Astrocyte of the hippocampus (primary cell): Measurements from ENCODE around the gene CARTPT.

Source experiments
- DNase-seq: peaks from one replicate; pipeline ENCODE4 v3.0.0; 2011; ENCODE audit warnings: low read depth, low spot score

CARTPT gene

DNA sequence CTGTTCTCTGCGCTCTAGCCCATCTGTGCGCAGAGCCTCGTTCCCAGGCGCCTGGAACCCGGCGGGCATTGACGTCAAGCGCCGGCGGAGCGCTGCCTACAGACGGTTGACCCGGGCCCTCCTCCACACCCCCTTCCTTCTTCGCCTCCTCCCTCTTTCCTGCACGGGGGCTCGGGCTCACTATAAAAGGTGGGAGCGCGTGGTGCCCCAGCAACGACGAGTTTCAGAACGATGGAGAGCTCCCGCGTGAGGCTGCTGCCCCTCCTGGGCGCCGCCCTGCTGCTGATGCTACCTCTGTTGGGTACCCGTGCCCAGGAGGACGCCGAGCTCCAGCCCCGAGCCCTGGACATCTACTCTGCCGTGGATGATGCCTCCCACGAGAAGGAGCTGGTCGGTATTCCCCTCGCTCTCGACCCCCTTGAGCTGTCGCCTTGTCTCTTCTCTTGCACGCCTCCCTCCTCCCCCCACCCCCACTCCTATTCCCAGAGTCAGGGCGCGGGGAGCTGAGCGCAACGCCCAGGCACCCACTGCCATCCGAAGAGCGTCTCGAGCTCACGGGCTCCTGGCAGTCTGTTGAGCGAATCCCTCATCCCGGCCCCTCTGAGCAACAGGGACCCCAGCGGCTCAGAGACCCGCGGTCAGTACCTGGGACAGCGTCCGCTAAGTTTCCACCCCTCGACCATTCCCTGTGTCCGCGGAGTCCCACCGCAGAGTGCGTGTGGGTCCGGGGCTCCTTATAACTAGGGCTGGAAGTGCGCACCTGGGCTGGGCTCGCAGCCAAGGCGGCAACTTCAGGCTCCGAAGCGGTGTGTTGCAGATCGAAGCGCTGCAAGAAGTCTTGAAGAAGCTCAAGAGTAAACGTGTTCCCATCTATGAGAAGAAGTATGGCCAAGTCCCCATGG is at the start of gene CARTPT:
Gene CARTPT, plus strand, starts transcription at position 213 of the 902 bp plus-strand sequence. Its CDS starts 19 bp downstream, at position 232.
- peak; percentile 66 for DNase-seq

- DNase-seq = no peak
These were observed 41.1 kb upstream of the CARTPT start for GRCh38 chr5:71677977-71678376.

DNA sequence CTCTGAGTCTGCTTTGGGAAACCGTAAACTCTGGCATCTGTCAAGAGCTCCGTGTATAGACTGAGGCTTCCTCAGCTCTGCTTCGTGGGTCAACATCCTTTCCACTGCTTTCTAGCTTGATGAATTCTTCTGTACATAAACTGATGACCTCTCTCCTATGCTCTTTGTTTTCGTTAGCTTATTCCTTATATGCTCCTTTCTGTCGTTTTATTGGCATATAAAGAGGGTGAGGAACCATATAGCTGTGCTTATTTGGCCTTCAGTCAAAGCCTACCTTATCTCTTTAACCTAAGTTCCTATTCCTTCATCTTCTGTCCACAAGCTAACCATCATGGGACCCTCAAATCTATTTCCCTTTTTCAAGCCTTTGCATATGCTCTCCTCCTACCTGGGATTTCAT is 39.4 kb upstream of the CARTPT start:
- no peak for DNase-seq

- no peak for DNase-seq
These were observed 38.6 kb upstream of the CARTPT start for GRCh38 chr5:71680510-71680909.

DNA sequence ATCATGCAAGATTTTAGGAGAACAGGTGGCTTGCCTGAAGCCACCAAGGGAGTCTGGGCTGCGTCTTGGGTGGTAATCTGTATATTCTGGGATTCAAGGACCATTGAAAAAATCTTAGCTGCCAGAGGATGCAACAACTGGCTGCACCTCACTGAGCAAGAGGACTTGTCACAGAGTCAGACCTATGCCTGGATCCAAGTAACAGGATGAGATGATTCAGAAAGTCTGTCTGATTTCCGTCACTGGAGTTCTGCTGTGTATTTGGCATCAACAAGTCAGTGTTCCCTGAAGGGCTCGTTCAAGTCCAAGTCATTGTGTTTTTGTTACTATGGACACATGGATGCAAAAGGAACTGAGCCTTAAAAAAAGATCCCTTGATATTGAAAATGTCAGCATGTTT is 37.8 kb upstream of the CARTPT start:
- no peak for DNase-seq

- DNase-seq = no peak
These were observed 34.8 kb upstream of the CARTPT start for GRCh38 chr5:71684309-71684708.

GRCh38 chr5:71693828-71694427 is 25.1 kb upstream of the CARTPT start:
- no peak for DNase-seq

GRCh38 chr5:71695071-71695470 is 24.0 kb upstream of the CARTPT start:
- no peak for DNase-seq

DNA sequence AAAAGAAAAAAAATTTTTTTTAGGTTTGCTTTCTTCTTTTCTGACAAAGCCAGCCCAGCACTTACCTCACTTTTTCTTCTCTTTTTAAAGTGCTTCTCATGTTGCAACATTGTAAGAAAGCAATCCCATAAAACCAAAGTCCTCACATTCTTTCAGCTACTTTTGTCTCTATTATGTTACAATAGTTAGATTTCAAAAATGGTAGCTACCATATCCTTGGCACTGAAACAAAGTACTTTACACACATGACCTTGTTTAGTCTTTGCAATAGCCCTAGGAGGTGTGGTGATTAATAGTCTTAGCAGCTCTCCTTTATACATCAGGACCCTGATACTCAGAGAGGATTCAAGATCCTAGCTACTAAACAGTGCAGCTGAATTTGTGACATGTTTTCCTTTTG is 23.5 kb upstream of the CARTPT start:
- peak; percentile 18 for DNase-seq

DNA sequence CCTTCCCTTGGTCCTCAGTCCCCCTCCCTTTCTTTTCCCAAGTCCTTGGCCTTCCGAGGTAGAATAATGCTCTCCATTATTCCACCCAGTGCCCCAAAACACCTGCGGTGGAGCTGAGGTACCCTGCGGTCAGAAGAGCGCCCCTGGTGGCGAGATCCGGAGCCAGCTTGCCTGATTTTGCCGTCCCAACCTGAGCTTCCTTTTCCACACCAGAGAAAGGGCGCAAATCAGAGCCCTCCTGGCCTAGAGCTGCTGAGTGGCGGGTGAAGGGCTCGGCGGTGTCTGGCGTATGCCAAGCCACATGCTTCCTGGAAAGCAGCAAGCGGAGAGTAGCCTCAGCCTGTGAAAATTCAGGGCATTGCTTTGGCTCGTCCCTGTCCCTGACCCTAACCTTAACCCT is 21.1 kb upstream of the CARTPT start:
- DNase-seq = no peak

DNA sequence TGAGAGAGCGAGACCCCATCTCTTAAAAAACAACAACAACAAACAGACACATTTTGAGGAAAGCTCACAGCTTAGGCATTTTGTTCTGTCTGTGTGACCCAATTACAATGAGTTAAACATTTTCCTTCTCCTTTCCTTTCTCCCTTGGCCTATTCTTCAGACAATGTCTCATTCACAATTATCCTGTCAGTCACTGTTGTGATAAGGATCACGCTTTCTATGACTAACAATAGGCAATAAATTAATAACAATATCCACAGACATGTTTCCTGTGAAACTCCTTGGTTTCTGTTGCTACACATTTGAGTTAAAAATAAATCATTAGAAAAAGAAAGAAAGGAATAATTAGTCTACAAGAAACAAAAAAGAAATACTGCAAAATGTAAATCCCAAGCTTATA is 19.8 kb upstream of the CARTPT start:
- no peak for DNase-seq

DNA sequence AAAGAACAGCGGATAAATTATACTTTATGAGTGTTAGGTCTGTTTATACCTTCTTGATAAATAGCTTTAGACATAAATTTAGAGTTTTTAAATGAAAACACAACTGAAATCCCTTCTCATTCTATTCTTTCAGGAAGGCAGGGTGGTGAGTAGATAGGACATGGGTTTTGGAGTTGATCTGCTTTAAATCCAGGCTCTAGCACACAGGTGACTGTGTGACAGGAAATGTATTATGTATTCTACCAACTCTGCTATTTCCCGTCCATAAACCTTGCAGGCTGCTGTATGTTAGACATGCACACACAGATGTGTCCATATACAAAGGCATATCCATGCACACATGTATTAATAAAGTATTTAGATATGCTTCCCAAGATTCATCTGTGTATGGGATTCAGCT is 19.3 kb upstream of the CARTPT start:
- no peak for DNase-seq

- no peak for DNase-seq
These were observed 18.3 kb upstream of the CARTPT start for GRCh38 chr5:71700803-71701202.

DNA sequence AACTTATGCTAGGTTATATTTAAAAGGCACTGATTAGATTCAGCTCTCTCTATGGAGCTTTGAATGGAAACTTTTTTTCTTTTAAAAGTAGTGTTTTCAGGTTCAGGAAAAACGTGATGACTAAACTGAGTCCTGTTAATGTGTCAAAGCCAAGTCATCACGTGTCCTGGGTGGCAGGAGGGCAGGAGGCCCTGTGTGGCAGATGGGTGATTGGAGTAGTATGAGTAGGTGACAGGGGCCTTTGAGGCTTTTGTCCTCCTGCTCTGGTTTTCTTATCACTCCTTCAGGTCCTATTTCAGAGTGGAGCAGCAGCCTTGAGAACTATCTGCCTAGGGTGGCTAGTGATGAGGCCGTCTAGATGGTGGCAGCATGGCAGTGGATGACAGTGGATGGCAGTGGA is 17.7 kb upstream of the CARTPT start:
- no peak for DNase-seq

DNA sequence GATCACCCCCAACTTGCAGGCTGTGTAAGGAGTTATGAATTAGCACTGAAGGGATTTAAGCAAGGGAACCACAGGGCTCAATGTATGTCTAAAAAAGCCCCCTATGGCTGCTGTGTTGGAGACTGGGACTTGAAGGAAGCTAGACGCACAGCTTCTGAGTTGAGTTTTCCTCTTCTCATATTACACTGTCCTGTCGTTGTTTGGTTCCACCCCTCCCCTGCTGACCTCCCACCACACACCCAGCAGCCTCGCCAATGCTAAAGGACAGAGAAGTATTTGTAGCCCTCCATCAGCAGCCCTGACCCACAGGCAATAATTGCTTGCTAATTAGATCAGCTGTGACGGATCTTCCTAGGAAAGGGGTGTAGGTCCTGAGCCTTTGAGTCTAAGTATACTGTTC is 15.1 kb upstream of the CARTPT start:
- no peak for DNase-seq

GRCh38 chr5:71705421-71705820 is 13.7 kb upstream of the CARTPT start:
- DNase-seq = peak; percentile 7

GRCh38 chr5:71706906-71707305 is 12.2 kb upstream of the CARTPT start:
- no peak for DNase-seq

- no peak for DNase-seq
These were observed 7.5 kb upstream of the CARTPT start for GRCh38 chr5:71711610-71712009.

DNA sequence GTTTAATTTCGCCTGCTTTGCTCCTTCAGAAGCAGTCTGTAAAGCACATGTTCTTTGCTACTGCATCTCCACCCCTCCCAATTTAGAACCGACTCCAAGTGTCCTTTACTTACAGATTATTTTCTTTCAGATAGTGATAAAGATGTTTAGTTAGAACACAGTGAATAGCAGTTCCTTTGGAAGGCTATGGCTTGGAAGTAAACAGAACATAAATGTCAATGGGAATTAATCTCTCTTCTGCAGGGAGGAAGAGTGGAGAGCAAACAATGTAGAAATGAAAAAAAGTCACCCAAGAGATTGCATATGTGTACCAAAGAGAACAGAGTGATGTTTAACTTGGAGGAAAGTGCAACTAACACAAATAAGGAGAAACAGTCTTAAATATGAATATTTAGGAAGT is 4.2 kb upstream of the CARTPT start:
- no peak for DNase-seq

DNA sequence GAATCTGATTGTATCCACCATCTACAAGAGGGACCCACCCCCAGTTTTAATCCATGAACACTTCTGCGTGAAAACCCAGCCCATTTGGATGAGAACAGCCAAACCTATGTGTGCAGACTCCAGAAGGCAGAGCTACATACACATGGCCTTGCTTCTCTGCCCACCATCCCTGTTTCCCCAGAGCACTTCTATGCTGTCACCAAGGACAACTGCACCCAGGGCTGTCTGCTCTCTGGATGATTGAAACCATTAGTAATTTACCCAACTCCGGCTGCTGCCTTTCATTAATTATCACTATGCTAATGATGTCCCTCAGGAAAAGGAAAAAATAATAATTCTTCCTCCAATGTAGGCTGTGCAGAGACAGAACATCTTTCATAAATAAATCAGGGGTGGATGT is 8.9 kb downstream of the CARTPT start:
- DNase-seq = no peak

- no peak for DNase-seq
These were observed 11.9 kb downstream of the CARTPT start for GRCh38 chr5:71731015-71731414.

DNA sequence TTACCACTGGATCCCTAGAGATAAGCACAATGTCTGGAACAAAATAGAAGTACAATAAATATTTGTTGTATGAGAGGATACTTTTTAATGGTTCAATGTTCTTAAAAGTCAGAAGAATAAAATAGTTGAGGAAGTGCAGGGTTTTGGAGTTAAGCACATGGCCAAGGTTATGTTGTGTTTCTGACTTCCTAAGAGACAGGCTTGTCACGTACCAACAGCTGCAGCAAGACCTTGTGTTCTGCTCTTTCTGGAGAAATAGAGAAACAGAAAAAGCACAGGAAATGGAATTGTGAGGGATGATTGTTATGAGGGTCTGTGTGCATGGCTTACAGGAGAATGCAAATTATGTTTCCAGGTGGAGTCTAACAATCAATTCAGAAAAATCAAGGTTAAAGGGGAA is 12.9 kb downstream of the CARTPT start:
- no peak for DNase-seq

- DNase-seq = no peak
These were observed 15.1 kb downstream of the CARTPT start for GRCh38 chr5:71734141-71734540.
